GM19240 (cell line): ENCODE results near the gene SUMF1.
A peak's percentile ranks its signal among the peaks of the same experiment; 100 is the strongest.

Source experiments
- DNase-seq: peaks from one replicate; pipeline ENCODE4 v3.0.0; 2011; ENCODE audit warnings: low spot score; ENCODE audit not compliant: insufficient read length

Gene SUMF1

DNA sequence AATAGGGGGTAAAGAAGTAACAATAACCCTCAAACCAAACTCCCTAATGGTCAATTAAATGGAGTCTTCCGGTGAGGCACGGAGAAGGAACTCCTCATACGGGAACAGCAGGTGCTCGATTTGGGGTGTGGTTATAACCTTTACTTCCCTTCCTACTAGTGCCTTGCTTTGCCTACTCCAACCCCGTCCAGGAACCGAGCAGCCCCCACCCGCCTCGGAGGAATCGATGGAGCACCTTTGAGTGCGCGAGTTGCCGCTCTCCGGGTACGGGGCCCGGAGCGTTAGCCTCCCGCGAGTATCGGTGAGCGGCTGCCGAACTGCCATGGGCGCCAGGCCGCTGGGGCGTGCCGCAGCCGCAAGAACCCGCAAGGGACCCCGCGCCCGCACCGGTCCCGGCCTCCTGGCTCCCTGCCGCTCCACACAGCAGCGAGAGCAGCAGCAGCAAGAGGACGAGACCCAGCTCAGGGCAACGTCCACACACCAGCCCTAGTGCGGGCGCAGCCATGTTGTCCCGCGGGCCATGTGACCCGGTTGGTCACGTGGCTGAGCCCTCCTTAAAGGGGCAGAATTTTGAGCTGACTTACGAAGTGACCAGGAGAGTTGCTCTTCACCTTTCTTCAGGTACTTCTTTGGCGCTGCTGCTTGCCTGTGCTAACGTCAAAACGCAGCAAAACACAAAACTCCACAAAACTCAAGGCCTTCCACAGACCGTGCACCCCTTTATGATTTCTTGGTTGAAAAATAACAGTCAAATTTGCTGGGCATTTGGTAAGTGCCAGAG is at the start of gene SUMF1:
Gene SUMF1, minus strand, starts transcription at position 529 of the 781 bp plus-strand sequence. Its CDS starts 24 bp downstream, at position 505.
- peak; percentile 59 for DNase-seq

DNA sequence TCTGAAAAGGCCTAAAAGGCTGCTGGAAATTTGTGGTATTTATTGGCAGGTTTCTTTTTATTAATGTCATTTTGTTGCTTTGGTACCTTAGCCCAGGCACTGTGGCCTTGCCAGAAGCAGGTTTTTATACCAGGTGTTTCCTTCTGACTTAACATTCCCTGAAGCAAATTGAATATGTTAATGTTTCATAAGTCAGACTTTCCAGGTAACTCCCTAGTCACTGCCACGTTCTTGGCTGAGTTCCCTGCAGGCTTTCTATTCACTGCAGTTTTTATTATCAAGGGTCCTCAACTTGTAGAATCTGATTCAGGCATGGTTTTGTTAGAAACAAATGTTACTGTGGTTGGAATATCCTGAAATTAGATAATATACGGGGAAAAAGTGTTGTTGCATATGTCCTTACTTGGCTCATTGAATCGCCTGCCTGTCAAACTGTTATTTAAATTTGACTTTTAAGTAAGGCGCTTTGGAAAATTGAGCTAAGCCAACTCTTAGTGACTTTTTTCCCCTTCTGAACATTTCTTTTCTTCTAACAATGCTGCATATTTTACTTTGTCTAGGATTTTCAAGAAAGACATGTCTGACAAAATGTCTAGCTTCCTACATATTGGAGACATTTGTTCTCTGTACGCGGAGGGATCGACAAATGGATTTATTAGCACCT is 49.0 kb upstream of the SUMF1 start:
- no peak for DNase-seq

DNA sequence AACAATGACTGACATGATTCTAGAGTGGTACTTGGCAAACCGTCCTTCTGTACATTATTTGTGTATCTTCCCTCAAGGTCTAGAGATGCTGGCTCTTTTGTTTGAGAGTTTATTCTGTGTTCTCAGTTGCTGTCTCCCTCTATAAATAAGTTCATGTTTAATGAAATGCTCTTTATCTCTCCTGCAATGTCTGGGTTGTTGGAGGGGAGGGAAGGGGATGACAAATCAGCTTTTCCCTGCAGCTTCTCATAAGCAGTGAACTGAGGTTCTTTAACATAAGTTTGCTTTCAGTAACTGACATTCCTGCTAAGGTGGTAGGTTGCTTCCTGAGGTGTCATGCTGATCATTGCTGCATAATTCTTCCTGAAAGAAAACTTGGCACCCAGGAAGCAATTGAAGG is 47.8 kb upstream of the SUMF1 start:
- no peak for DNase-seq

DNA sequence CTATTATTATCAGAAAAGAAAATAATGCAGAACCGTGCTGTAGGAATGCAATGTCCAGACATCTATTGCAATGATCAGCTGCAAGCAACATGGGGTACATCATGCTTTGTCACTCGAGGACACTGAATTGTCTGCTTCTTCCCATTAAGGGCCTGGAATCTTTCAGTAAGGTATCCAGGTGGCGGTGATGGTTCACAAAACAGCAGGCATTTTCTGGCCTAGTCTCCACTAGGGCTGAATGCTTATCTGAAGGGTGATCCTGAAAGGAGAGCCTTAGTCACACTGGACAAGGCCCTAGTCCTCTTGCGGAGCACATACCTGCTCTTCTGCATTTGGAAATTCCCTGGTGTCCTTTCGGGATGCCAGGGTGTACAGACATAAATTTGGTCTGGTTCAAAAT is 47.3 kb upstream of the SUMF1 start:
- DNase-seq = no peak

DNA sequence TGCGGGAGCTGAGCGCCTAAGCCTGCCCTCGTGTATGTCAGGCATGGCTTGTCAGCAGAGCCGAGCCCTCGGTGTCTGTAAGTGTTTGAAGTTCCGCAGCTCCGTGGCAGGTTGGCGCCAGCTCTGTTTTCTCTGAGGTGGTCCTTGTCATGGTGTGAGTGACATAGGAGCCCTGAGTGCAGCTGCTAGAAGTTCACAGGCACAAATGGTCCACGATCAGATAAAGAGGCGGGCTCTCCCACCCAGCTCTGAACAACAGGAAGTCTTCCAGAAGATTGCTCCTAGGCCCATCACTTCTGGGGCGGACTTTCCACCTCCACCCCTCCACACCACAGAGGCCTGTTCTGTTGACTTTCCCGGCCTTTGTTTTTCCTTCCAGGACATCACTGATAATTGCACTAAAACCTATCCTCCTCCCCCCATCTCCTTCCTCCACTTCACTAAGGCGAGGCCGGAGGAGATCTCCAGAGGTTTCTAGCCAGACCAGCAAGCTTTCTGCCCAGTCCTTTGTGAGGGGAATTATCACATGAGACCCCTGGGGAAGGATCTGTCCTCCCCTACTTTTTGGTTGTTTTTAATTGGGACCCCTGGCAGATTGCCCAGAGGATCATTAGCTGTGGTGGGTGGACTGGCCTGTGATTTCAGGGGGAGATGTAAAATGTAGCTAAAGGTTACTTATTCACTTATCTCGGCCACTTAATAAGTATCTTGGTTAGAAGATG is 46.0 kb upstream of the SUMF1 start:
- no peak for DNase-seq

DNA sequence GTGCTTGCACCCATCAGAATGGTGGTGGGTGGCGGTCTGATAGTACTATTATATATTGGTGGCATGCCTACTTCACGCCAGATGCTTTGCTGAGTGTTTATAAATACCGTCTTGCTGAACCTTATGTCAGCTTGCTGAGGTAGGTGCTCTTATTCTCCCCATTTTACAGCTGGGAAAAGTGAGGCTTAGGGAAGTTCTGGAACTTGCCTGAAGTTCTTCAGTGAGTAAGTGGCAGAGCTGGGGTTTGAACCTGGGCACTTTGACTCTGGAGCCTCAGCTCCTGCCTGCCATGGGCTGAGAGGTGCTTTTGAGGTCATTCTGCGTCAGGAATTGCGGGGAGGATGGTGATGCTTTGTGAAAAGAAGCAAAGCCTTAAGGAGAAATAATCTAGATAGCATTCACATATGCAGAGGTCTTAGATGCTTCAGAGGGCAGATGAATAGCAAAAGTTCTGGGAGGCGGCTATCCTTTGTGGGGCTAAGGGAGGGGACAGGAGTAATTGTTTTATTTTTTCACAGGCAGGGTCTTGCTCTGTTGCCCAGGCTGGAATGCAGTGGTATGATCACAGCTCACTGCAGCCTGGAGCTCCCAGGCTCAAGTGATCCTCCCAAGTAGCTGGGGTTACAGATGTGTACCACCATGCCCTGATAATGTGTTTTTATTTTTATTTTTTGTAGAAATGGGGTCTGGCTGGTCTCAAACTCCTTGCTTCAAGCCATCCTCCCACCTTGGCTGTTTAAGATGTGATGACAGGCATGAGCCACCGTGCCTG is 44.6 kb upstream of the SUMF1 start:
- DNase-seq = no peak

DNA sequence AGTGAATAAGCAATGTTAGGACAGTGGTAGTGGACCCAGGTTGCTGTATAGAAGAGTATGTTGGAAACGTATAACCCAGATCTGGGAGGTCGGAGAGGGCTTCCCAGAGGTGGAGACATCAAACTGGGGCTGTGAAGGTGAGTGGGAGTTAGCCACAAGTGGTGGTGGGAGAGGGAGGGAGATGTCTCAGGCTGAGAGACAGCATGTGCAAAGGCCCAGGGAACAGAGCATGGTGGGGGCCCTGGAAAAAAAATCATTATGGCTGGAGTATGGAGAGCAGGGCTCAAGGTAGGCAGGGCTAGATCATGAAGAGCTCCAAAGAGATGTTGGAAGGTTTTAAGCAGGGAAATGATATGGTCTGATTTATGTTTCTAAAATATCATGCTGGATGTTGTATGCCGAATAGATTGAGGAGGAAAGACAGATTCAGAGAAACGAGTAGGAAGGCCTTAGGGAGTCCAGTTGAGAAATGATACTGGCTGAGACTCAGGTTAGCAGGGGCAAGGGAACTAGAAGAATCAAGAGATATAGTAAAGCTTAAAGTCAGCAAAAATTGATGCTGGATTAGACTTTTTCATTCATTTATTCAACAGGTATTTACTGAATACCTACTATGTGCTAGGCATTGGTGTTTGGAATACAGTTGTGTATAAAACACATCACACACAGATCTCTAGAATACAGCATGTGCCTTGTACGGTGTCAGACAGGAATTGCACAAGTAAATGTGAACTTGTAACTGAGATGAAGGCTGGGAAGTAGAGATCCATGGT is 43.1 kb upstream of the SUMF1 start:
- DNase-seq = no peak

DNA sequence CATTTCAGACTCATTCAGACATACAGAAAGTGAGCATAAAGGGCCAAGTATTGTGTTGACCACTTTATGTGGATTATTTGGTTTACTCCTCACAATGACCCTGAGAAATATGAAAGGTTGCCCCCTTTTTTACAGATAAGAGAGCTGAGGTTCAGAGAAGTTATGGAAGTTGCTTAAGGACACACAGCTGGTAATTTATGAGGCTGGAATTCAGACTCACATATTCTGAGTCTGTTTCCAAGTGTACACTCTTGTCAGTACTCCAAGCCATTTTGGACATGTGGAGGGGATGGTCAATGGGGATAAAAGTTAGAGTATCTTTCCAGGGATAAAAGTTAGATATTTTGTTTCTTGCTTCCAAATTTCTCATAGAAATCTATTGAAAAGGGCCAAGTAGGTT is 42.0 kb upstream of the SUMF1 start:
- DNase-seq = no peak

DNA sequence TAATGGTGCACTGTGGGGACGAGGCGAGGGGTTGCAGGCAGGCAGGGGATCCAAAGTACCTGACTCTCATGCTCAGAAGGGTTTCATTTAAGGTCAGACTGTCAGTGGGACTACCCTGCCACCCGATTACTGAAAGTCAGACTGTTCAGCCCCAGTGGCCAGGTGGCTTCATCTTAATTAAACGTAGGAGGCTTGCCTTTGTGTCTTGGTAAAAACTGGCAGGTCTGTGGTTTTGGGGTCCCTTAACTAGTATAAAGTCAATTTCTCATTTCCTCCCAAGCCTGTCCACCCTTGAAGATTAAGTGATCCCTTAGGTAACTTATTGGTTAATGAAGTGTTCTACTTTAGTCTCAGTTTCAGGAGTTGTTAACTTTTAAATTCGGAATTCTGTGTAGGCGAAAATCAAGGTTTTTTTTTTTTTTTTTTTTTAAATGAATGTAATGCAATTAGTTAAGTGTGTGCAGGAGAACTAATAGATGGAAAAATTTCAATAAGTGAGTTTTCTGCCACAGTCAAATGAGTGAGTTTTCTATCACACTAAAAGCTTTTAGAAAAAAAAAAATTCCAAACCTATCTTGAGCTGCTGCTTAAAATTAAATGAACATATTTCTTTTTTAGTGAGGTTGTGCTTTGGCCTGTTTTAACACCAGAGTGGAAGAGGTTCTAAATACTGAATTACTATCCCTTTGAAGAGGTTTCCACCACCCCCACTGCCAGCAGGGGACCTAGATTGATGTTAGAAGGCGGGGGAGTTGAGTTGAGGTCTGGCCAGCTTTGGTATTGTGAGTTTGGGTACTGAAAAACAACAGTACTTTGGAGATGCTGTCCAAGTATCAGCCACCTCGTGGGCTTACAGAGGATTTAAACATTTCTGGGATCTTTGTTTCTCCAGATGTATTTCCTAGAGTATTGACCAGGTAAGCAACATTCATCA is 41.2 kb upstream of the SUMF1 start:
- DNase-seq = peak; percentile 47

DNA sequence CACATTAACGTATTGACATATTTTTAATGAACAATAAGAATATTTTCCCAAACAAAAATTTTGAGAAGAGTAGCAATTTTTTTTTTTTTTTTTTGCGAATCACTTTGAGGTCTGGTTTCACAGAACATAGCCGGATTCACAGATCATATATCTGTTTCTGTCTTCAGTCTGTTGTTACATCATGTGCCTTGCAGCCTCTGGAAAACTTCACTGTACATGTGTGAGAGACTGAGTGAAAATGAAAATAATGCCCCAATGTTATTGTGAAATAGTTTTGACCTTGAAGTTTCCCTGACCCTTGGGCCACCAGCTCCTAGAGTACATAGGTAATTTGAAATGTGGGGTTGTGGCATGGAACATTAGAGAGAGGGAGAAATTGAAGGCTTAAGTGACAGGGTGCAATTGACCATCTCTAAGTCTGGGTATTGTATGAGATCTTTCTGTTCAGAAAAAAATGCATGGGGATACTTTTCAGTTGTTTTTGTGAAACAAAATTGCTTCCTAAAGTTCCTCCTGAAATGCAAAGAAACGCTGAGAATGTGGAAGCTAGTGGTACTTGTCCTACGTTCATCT is 40.0 kb upstream of the SUMF1 start:
- no peak for DNase-seq

DNA sequence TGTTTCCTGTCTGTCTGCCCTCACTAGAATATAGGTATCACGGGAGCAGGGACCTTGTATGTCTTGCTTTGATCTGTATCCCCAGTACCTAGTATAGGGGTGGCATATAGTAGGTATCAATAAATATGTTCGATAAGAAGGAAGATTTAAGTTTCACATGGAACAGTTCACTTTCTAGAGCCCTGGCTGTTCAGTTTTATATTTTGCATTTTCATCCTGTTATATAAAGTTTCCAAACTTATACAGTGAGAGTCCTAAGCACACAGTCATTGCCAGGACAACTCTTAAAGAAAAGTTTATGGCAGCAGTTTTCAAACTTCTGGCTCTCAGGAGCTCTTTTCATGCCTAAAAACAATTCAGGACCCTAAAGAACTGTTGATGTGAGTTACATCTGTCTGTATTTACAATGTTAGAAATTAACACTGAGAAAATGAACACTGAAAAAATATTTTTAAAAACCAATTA is 39.5 kb upstream of the SUMF1 start:
- no peak for DNase-seq

DNA sequence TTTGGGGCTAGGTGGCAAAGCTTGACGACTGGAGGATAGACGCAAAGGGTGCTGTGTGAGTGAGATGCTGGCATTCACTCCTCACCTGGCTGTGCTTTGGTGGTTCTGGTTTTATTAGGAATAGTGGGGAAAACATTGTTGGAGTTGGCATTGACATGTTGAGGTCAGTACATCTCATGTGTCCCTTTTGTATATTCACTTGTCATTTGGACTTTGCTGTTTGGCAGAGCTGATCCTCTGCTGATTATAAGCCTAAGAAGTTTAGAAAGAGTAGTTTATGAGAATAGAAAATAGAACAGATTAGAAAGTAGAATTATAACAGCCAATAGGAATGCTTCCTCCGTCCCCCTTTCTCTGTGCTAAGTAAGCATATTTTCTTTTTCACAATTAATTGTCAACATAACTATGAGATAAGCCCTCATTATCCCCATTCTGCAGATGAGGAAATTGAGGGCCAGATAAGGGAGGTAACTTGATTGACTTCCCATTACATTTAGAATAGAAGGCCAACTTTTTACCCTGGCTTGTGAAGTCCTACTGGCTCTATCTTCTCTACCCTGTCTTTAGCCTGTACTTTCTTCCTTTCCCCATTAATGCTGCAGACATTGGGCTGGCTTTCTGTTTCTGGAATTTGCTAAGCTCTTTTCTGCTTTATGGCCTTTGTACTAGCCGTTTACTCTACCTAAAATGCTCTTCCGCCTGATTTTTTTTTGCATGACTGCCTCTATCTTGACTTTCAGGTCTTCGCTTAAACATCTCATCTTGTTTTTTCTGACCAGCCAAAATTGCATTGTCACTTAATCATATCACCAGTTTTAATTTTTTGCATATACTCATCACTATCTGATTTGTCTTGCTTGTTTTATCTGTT is 38.9 kb upstream of the SUMF1 start:
- DNase-seq = no peak

DNA sequence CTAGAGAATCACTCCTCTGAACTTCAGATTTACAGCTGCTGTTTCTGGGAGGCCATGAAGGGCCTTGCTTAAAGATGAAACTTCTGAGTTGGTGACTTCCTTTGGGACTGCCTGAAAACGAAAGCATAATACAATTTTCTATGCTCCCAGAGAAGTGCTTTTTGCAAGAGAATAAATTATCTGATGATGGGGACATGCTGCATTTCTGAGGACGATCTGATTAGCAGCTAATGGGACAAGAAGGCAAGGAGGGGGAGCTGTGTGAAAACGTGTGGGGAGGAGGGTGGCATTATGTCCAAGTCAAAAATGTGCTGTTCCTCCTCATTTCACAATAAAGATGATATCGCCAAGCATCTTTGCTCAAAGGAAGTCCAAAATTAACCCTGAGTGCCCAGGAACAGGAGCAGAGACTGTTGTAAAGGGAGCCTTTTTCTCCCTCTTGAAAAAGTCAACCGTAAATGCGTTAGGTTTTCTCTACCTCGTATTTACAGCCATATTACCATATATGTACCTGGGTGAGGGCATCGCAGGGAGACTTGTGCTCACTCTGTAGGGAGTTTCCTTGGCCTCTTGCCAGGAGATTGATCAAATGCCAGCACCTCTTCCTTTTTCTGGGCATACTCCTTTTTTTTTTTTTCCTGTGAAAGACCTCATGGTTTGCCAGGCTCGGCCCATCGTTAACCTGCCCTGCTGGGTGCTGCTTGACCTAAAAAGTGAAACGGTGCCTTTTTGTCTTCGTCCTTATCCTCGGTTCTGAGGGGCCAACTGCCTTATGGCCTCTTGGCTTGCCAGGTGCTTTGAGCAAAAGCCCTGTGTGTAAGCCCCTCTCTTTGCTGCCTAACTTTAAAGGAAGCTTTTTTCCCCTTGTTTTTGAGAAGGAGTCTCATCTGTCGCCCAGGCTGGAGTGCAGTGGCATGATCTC is 37.5 kb upstream of the SUMF1 start:
- no peak for DNase-seq

DNA sequence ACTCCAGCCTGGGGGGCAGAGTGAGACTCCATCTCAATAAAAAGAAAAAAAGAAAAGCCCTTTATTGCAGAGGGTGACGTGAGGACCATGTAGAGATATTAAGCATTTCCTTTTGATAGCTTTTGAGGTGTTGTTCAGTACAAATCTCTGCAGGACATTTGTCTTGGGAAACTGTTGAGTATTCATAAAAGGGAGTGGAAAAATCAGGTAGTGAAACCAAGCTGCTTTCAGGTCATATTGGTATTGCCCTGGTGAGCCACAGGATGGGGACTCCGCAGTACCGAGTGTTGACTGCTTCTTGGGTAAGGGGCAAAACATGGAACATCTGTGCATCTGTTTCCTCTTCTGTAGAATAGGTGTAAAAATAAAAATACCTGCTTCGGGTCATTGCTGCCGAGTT is 36.0 kb upstream of the SUMF1 start:
- DNase-seq = no peak

DNA sequence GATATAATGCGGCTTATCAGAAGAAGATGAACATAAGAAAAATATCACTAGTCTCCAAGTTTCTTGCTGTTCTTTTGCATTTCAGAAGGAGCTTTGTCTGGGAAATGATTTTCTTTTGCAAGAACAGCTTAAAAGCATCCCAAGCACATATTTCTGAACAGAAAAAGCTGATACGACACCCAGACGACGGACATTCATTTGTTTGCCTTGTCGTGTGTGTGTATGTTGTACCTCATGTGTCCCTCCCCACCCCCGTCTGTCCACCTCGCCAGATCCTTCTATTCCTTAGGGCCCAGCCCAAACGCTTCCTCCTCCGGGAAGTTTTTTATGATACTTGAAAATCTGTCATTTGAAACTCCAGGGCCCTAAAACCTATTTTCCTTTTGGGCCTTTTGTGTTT is 34.9 kb upstream of the SUMF1 start:
- no peak for DNase-seq

DNA sequence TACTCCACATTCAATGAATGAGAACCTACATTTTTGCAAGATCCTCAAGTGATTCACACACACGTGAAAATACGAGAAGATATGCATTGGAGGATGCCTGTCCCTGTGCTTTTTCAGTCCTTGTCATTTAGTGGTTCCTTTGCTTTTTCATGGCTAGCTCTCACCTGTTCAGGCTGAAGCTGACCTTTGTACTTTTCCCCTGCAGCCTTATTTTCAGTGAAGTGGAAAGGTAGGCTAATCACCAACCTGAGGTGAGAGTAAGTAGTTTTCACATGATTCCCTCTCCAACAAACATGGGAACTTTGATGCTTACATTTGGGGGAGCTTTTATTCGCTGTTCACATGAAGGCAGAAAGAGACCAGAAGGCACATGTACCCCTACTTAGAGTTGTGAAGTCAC is 34.4 kb upstream of the SUMF1 start:
- DNase-seq = no peak

DNA sequence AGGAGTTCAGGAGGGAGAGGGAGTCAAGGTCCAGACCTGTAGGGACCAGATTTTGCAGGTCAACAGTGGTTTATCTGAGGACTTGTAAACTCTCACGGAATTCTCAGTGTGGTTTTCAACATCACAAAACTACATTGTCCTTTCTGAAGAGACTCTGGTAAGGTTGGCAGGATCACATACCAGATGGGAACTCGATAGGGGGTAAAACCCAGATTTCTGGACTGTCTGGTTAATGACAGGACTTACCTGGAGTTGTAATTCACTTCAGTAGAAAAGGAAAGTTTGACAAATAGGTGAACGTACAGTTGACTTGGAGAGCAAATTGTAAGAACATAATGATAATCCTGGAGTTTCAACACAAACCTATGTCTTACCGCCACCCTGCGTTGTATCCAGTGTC is 31.4 kb upstream of the SUMF1 start:
- no peak for DNase-seq
